K562 (cell line): ENCODE results near the gene LIPI.

Experiments used
- KAT2B ChIP-seq: IDR thresholded peaks from one replicate; pipeline ENCODE4 v1.6.1; 2012; ENCODE audit warnings: low read depth, mild to moderate bottlenecking, control low read depth, inconsistent platforms, low read length, moderate library complexity
- KLF13 ChIP-seq: fragments of 450-650 bp; IDR thresholded peaks from 2 replicates; pipeline ENCODE4 v1.6.1; 2016; ENCODE audit warnings: missing genetic modification characterization, low read depth, mild to moderate bottlenecking, missing compliant biosample characterization, moderate library complexity, borderline replicate concordance
- MTF1 ChIP-seq: fragments of 250-450 bp; sonication (Bioruptor Pico); IDR thresholded peaks from 2 replicates; pipeline ENCODE4 v1.9.0; 2021; ENCODE audit warnings: moderate library complexity, mild to moderate bottlenecking, inconsistent platforms, borderline replicate concordance
- OTX1 ChIP-seq: fragments of 450-650 bp; formaldehyde crosslinking; IDR thresholded peaks from 2 replicates; pipeline ENCODE4 v1.4.0; 2022; ENCODE audit warnings: mild to moderate bottlenecking
- ZNF134 ChIP-seq: fragments of 250-450 bp; sonication (Bioruptor Pico); conservative IDR thresholded peaks from 2 replicates; pipeline ENCODE4 v1.4.0; 2020
- TF ChIP-seq, protein P1 (sequence below): fragments of 250-450 bp; sonication (Bioruptor Pico); IDR thresholded peaks from 2 replicates; pipeline ENCODE4 v1.4.0; 2020; ENCODE audit warnings: mild to moderate bottlenecking
- TF ChIP-seq, protein P2 (sequence below), 3 experiments: IDR thresholded peaks in 2 of 3; conservative IDR thresholded peaks in 1 of 3; 2 replicates each; pipeline ENCODE4 v1.5.1; 2011 to 2012; ENCODE audit warnings: low read length in 3 of 3, mild to moderate bottlenecking in 3 of 3, control low read depth in 2 of 3, improper control_type of control experiment in 1 of 3, inconsistent platforms in 1 of 3, low read depth in 1 of 3, mixed read lengths in 1 of 3, moderate library complexity in 1 of 3; ENCODE audit not compliant: insufficient read depth in 2 of 3

DNA sequence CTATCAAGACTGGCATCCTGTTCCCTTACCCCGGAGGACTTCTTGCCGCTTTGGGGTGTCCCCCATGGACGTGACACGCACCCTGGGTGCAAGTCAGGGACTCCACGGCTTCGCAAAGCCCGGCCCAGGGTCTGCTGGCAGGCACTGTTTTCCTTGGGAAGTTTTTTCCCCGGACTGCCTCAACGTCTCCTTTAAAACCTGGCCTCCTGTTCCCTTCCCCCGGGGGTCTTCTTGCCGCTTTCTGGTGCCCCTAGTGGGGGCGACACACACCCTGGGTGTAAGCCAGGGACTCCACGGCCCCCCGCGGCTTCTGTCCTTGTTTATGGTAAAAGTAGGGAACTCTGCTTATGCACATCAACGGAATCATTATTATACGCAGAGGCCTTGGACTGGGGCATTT lies 136.6 kb downstream of the LIPI start:
- TF ChIP-seq ZNF134 (CRISPR knock-in tag) (no peak), KLF13 (no peak), OTX1 (CRISPR knock-in tag) (no peak), KAT2B (no peak), MTF1 (CRISPR knock-in tag) (no peak)
- TF ChIP-seq, protein P1, sequence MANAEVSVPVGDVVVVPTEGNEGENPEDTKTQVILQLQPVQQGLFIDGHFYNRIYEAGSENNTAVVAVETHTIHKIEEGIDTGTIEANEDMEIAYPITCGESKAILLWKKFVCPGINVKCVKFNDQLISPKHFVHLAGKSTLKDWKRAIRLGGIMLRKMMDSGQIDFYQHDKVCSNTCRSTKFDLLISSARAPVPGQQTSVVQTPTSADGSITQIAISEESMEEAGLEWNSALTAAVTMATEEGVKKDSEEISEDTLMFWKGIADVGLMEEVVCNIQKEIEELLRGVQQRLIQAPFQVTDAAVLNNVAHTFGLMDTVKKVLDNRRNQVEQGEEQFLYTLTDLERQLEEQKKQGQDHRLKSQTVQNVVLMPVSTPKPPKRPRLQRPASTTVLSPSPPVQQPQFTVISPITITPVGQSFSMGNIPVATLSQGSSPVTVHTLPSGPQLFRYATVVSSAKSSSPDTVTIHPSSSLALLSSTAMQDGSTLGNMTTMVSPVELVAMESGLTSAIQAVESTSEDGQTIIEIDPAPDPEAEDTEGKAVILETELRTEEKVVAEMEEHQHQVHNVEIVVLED (CRISPR knock-in tag) = no peak
- TF ChIP-seq, protein P2, sequence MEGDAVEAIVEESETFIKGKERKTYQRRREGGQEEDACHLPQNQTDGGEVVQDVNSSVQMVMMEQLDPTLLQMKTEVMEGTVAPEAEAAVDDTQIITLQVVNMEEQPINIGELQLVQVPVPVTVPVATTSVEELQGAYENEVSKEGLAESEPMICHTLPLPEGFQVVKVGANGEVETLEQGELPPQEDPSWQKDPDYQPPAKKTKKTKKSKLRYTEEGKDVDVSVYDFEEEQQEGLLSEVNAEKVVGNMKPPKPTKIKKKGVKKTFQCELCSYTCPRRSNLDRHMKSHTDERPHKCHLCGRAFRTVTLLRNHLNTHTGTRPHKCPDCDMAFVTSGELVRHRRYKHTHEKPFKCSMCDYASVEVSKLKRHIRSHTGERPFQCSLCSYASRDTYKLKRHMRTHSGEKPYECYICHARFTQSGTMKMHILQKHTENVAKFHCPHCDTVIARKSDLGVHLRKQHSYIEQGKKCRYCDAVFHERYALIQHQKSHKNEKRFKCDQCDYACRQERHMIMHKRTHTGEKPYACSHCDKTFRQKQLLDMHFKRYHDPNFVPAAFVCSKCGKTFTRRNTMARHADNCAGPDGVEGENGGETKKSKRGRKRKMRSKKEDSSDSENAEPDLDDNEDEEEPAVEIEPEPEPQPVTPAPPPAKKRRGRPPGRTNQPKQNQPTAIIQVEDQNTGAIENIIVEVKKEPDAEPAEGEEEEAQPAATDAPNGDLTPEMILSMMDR (IDR thresholded peaks at IDR 0.05 in 2 of 3, conservative IDR thresholded peaks at IDR 0.05 in 1 of 3; ENCODE audit: insufficient read depth in 2 of 3, low read depth in 1 of 3, low read length in 3 of 3) = no peak
